HG03342 (cell line): ENCODE results near the gene MCRIP1.
"Not testable (repeated sequence)": the region's sequence is repeated elsewhere in the genome, so short reads cannot be mapped to it uniquely, and the experiment has no call there.

ENCODE experiments used
- ATAC-seq: cut with Tn5 transposase; IDR thresholded peaks from one replicate; pipeline ENCODE4 v1.9.1; 2021; ENCODE audit warnings: mild to moderate bottlenecking, moderate library complexity; ENCODE audit not compliant: unreplicated experiment

MCRIP1 gene

GRCh38 chr17:81842725-81843504 is 9.8 kb upstream of the MCRIP1 start:
- no peak for ATAC-seq

DNA sequence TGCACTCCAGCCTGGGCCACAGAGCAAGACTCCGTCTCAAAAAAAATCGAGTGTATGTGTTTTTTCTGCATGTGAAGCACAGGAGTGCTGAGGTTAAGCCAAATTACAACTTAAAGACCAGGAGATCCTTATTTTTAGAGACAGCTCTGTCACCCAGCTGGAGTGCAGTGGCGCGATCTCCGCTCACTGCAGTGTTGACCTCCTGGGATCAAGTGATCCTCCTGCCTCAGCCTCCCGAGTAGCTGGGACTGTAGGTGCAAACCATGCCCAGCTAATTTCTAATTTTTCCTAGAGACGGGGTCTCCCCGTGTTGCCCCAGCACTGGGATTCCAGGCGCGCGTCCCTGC is 9.3 kb upstream of the MCRIP1 start:
- ATAC-seq: no peak

DNA sequence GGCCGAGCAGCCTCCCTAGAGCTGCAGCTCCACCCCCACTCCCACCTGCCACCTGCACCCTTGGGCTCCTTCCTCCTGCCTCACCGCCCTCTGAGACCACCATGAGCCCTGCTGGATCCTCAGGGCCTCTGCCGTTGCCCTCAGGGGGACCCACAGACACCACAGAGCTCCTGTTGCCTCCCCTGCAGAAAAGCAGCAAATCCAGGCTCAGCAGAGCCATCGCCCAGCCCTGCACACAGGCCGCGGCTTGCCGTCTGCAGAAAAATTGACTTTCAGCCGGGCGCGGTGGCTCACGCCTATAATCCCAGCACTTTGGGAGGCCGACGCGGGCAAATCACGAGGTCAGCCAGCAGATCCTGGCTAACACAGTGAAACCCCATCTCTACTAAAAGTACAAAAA is 8.8 kb upstream of the MCRIP1 start:
- ATAC-seq: no peak

- no peak for ATAC-seq
Measured at GRCh38 chr17:81840826-81841778, 8.0 kb upstream of the MCRIP1 start.

- ATAC-seq: not testable (repeated sequence)
Measured at GRCh38 chr17:81840059-81840458, 7.0 kb upstream of the MCRIP1 start.

- ATAC-seq: no peak
Measured at GRCh38 chr17:81839301-81839700, 6.2 kb upstream of the MCRIP1 start.

DNA sequence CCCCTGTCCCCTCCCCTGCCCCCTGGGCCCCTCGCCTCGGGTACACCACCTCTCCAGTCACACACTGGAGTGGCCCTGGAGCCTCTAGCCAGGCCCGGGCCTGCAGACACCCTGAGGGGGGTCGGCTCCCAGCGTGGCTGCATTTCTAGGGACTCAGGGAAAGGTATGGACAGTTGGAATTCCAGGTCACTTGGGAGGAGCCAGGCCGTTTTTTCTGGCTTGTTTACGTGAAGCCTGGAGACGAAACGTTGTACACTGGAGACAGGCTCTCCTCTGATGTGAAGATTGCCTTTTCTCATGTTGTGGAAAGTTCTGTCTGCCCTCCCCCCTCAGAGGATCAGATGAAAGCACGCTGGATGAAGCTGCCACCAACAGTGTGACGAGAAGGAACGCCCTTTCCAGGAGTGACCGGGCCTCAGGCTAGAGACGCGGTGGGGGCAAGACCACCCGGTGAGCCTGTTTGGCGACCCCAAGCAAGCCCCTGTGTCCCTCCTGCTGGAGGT is 5.7 kb upstream of the MCRIP1 start:
- no peak for ATAC-seq

DNA sequence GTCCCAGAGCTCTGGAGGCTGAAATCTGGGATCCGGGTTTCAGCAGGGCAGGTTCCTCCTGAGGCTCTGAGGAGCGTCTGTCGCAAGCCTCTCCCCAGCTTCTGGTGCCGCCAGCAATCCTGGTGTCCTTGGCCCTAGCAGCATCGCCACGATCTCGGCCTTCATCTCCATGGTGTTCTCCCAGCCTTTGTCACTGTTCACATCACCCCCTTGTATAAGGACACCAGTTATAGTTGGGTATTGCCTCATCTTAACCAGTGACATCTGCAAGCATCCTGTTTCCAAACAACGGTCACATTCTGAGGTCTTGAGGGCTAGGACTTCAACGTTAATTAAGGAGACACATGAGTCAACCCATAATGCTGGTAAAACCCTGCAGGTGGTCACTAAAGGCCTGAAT is 4.5 kb upstream of the MCRIP1 start:
- no peak for ATAC-seq

DNA sequence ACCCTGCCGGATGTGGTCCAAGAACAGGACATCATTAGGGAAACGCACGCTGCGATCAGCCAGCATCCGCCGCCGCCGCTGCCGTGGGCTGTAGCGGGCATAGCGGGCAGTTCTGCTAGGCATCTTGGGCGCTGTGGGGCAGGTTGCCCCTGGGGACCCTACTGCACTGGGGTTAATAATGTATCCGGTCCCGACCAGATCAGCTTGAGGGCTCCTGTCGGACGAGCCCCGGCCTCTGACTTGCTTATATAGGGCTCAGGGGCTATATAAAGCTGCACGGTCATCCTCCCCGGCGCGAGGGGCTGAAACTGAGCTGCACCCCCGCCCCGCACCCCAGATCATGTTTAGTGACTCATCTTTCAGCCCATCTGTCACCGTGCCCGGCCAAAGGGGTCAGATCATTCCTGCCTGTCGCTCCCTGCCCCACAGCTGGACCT is 1.8 kb upstream of the MCRIP1 start, which contains the start of gene PPP1R27:
Gene PPP1R27, minus strand, starts transcription at position 220 of the 437 bp plus-strand sequence. Its CDS starts 97 bp downstream, at position 123.
- no peak for ATAC-seq

GRCh38 chr17:81833921-81834830 is 1.1 kb upstream of the MCRIP1 start:
- no peak for ATAC-seq

- peak; percentile 53 for ATAC-seq
Measured at GRCh38 chr17:81832608-81833159, 407 bp downstream of the MCRIP1 start.

DNA sequence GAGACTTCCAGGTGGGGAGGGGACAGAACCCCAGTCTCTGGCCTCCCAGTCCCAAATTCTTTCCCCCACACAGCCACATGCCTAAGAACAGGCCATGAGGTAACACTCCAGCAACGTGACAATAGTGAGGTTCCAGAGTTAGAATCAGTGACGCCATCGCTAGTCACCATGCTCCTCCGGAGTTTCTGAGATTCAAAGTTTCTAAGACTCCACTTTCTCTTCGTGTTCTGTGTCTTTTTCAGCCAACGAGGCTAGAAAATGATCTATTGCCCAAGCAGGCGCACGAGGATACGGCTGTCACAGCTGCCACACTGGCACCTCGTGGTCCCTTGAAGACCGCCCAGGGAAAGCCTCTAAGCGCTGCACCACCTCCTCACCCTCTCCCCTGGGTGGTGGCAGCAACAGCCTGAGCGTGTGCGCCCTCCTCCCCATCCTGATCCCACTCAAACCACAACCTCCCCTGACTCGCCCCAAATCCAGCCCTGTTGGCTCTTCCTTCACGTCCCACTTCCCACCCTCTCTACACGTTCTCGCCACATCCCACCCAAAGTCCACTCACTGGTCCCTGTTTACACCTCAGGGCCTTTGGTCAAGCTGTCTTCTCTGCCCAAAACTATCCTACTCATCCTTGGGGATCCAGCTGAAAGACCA is 1.0 kb downstream of the MCRIP1 start:
- no peak for ATAC-seq

DNA sequence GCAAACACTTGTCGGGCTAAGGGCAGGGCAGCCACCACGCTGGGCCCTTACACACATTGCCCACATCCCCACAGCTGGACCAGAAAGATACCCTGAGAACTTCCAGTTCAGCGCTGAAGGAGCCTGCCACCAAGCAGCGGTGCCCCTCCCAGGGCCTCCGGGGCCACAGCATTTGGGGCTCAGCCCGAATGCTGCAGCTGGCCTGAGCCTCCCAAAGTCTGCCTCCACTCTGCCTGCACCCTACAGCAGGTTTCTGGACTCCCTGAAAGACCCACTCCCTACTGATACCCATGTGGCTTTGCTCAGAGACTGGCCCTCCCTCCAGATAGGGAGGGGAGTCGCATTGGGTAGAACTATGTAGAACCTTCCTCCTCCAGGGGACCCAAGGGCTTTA is 1.5 kb downstream of the MCRIP1 start:
- ATAC-seq: no peak

DNA sequence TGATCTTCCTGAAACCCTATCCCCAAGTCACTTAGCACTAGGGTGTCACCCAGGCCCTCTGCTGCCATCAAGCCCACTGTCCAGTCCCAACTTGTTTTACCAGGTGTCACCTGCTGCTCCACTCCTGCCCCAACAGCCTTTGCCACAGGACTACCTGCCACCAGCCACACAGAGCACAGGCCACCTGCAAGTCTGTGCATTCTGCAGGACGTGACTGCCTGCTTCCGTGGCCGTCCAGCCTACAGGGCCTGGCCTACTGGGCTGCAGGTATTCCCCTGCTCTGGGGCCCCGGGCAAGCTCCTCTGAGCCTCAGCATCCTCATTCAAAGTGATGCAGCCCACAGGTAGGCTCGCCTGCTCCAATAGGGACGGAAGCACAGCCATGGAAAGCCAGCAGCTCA is 3.2 kb downstream of the MCRIP1 start:
- no peak for ATAC-seq

DNA sequence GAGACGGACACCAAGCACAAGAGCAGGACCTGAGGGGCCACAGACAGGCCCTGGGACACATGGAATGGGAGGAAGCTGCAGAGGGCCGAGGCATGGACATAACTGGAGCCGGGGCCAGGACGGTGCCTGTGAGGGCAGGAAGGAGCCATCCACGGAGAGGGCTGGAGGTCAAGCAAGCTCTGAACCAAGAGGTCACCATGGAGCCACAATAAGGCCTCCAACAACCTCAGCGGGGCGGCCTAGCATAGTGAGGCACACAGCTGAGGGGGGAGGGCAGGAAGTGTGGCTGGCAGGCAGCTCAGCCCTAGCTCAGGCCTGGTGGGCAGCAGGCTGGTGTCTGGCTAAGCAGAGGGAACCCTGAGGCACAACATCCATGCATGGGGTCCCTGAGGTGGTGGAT is 4.4 kb downstream of the MCRIP1 start:
- ATAC-seq: no peak

GRCh38 chr17:81825841-81826466 is 7.1 kb downstream of the MCRIP1 start:
- ATAC-seq: no peak

- ATAC-seq: no peak
Measured at GRCh38 chr17:81824595-81824994, 8.5 kb downstream of the MCRIP1 start.

GRCh38 chr17:81823820-81824550 is 9.1 kb downstream of the MCRIP1 start:
- no peak for ATAC-seq
